ENCODE results near the gene PAH.

Gene PAH

DNA sequence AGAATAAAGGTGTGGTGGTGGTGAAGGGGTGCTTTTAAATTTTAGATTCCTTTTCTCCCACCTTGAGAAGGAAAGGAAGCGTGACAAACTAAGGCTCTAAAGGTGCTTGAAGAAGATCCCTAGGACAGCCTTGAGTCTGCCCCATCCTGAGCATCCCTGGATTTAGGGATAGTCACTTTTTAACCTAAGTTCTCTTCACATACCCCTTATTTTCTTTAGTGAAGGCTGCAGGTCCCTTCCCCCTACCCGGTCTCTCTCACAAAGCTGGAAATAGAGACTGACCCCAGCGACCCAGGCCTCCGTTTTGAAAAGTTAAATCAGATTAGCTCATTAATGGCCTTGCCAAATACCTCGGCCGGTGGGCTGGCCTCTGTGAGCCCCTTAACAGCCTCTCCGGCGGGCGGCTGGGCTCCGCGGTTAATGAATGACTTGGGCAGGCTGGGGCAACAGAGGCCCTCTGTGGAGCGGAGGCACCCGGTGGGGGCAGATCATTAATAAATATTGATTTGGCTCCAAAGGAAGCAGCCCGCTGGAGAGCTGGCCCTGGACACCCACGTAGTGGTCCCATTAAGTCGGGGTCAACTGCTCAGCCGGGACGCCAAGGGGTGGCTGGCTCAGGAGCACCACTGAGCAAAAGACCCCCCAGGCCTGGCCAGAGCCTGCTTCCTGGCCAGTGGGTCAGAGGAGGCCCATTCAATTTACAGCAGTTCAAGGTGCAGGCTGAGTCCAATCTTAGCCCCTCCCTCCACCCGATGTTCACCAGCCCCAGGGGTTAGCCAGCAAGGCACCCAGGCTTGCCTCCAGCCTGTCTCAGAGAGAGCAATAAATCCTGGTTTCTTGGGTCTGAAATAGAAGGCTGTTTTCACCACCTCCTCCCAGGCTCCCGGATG is 31.8 kb downstream of the PAH start:
- Histone ChIP-seq H3K27ac (ENCODE audit: low read length) (no peak overlapping the region), H3K4me1 (ENCODE audit: low read length) (peaks cover 9% of the 10 kb centered on the region), H3K79me2 (ENCODE audit: low read length) (no peaks in the 10 kb centered on the region), H3K4me2 (ENCODE audit: low read length) (no peak overlapping the region), H4K20me1 (ENCODE audit: insufficient read depth, low read length) (no peaks in the 10 kb centered on the region), H3K9me3 (ENCODE audit: insufficient read depth, low read length) (no peaks in the 10 kb centered on the region), H3K36me3 (replicated peaks; ENCODE audit: low read depth, low read length) (no peaks in the 10 kb centered on the region), H3K27me3 (ENCODE audit: low read depth, low read length) (no peaks in the 10 kb centered on the region), H3K4me3 (ENCODE audit: low read length) (no peak overlapping the region), H3K9ac (ENCODE audit: low read length) (no peak overlapping the region), H2AFZ (ENCODE audit: low read depth, low read length) (no peak overlapping the region)
- TF ChIP-seq, protein P1, sequence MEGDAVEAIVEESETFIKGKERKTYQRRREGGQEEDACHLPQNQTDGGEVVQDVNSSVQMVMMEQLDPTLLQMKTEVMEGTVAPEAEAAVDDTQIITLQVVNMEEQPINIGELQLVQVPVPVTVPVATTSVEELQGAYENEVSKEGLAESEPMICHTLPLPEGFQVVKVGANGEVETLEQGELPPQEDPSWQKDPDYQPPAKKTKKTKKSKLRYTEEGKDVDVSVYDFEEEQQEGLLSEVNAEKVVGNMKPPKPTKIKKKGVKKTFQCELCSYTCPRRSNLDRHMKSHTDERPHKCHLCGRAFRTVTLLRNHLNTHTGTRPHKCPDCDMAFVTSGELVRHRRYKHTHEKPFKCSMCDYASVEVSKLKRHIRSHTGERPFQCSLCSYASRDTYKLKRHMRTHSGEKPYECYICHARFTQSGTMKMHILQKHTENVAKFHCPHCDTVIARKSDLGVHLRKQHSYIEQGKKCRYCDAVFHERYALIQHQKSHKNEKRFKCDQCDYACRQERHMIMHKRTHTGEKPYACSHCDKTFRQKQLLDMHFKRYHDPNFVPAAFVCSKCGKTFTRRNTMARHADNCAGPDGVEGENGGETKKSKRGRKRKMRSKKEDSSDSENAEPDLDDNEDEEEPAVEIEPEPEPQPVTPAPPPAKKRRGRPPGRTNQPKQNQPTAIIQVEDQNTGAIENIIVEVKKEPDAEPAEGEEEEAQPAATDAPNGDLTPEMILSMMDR (IDR thresholded peaks at IDR 0.05; ENCODE audit: low read depth, low read length), result no peak
- TF ChIP-seq EZH2phosphoT487 (IDR thresholded peaks at IDR 0.05; ENCODE audit: low read depth), result no peak

DNA sequence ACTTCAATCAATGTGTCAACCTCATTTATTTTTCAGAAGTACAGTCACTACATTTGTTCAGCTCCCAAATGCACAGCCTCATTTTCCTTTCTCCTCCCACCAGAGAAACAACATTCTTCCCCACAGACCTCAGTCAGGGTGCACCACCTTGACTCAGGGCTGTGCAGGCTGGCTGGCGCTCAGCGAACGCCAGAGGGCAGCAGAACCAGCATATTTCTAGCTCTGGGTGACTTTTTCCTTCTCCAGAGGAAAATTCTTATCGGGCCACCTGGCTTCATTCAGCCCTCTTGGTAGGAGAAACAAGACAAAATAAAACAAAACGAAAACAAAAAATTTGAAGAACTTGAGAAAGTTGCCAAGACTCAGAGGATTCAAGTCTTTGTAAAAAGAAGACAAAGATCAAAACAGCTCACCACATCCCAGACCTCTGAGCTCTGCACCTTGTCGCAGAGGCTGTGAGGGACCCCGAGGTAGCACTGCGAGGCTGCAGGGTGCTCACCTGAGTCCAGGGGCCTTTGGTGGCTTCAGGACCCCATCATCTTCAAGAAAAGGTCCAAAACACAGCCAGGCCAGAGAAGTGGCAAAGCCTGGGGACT is 33.7 kb downstream of the PAH start:
- TF ChIP-seq EZH2phosphoT487 (IDR thresholded peaks at IDR 0.05; ENCODE audit: low read depth), result no peak
- TF ChIP-seq, protein P1 (IDR thresholded peaks at IDR 0.05; ENCODE audit: low read depth, low read length), result peak; percentile 97
- Histone ChIP-seq H3K4me1 (ENCODE audit: low read length) (peaks cover 23% of the 10 kb centered on the region), H3K27ac (ENCODE audit: low read length) (no peak overlapping the region), H3K27me3 (ENCODE audit: low read depth, low read length) (no peaks in the 10 kb centered on the region), H3K36me3 (replicated peaks; ENCODE audit: low read depth, low read length) (no peaks in the 10 kb centered on the region), H3K9ac (ENCODE audit: low read length) (0 out of 2 replicates have a peak overlapping the region, but pooled peaks have one; percentile 4), H3K79me2 (ENCODE audit: low read length) (no peaks in the 10 kb centered on the region), H3K4me2 (ENCODE audit: low read length) (peak overlapping the region; percentile 35), H2AFZ (ENCODE audit: low read depth, low read length) (peak overlapping the region; percentile 57), H3K9me3 (ENCODE audit: insufficient read depth, low read length) (no peaks in the 10 kb centered on the region), H4K20me1 (ENCODE audit: insufficient read depth, low read length) (no peaks in the 10 kb centered on the region), H3K4me3 (ENCODE audit: low read length) (no peak overlapping the region)

DNA sequence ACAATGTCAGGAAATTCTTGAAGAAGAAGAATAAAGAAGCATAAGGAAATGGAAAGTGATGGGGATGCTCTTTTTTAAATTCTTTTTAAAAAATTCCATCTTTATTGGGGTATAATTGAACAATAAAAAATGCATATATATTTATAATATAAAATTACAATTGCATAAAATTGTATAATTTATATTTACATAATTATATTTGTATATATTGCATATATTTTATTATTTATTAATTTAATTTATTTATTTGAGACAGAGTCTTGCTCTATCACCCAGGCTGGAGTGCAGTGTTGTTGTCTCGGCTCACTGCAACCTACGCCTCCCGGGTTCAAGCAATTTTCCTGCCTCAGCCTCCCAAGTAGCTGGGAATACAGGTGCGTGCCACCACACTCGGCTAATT is 36.3 kb downstream of the PAH start:
- H3K9ac ChIP-seq (ENCODE audit: low read length), result no peak overlapping the region
- H3K27ac ChIP-seq (ENCODE audit: low read length), result no peak overlapping the region
- H3K36me3 ChIP-seq (replicated peaks; ENCODE audit: low read depth, low read length), result no peaks in the 10 kb centered on the region
- H3K4me1 ChIP-seq (ENCODE audit: low read length), result peaks cover 23% of the 10 kb centered on the region
- no peak overlapping the region for H3K4me3 ChIP-seq (ENCODE audit: low read length)
- H3K9me3 ChIP-seq (ENCODE audit: insufficient read depth, low read length), result no peaks in the 10 kb centered on the region
- H3K79me2 ChIP-seq (ENCODE audit: low read length), result no peaks in the 10 kb centered on the region
- no peak overlapping the region for H2AFZ ChIP-seq (ENCODE audit: low read depth, low read length)
- H3K4me2 ChIP-seq (ENCODE audit: low read length), result no peak overlapping the region
- H3K27me3 ChIP-seq (ENCODE audit: low read depth, low read length), result no peaks in the 10 kb centered on the region
- H4K20me1 ChIP-seq (ENCODE audit: insufficient read depth, low read length), result no peaks in the 10 kb centered on the region
- TF ChIP-seq, protein P1 (IDR thresholded peaks at IDR 0.05; ENCODE audit: low read depth, low read length), result no peak
- no peak for TF ChIP-seq EZH2phosphoT487 (IDR thresholded peaks at IDR 0.05; ENCODE audit: low read depth)

DNA sequence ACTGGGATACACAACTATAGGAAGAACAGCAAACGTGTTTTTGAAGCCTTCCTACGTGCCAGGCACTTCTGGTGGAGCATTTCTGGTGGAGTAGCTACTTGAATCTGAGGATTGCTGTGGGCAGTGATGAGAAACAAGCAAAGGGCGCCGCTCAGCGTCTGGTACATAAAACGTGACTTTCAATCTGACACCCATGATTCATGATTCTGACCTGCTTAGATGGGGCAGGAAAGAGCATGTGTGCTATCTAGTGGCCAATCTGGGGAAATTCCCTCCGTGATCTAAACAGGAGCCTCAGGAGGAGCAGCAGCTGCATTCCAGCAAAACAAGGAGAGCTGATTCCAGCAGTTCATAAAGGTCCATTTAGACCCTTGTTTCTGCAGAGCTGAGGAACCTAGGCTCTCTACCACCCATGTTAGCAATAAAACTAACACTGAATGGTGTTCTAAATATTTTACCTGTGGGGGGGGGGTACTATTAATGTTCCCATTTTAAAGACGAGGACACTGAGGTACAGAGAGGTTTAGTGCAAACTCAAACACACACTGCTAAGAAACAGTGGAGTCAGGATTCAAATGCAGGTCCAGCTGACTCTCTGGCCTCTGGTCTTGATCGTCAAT is 37.8 kb downstream of the PAH start:
- H3K27ac ChIP-seq (ENCODE audit: low read length), result no peak overlapping the region
- H3K36me3 ChIP-seq (replicated peaks; ENCODE audit: low read depth, low read length), result no peaks in the 10 kb centered on the region
- peak overlapping the region; percentile 62 for H3K4me3 ChIP-seq (ENCODE audit: low read length)
- H4K20me1 ChIP-seq (ENCODE audit: insufficient read depth, low read length), result no peaks in the 10 kb centered on the region
- peak overlapping the region; percentile 77 for H3K4me2 ChIP-seq (ENCODE audit: low read length)
- no peaks in the 10 kb centered on the region for H3K27me3 ChIP-seq (ENCODE audit: low read depth, low read length)
- TF ChIP-seq, protein P1 (IDR thresholded peaks at IDR 0.05; ENCODE audit: low read depth, low read length), result peak; percentile 96
- TF ChIP-seq EZH2phosphoT487 (IDR thresholded peaks at IDR 0.05; ENCODE audit: low read depth), result no peak
- peaks cover 23% of the 10 kb centered on the region for H3K4me1 ChIP-seq (ENCODE audit: low read length)
- no peaks in the 10 kb centered on the region for H3K9me3 ChIP-seq (ENCODE audit: insufficient read depth, low read length)
- H3K79me2 ChIP-seq (ENCODE audit: low read length), result no peaks in the 10 kb centered on the region
- peak overlapping the region; percentile 80 for H2AFZ ChIP-seq (ENCODE audit: low read depth, low read length)
- peak overlapping the region; percentile 36 for H3K9ac ChIP-seq (ENCODE audit: low read length)

Data from OCI-LY3 (cell line).